Keratinocyte (primary cell): ENCODE results near the gene FNIP2. TPM values are rescaled to one million over a fixed set of nuclear protein-coding genes. Genes with fewer than 3 reads are reported as not detected.

Experiments used
- DNase-seq: peaks from one replicate; pipeline ENCODE4 v3.0.0-alpha.2; 2011; ENCODE audit warnings: low read depth, missing footprints, low spot score
- FAIRE-seq: peaks from 2 replicates; lab custom pipeline; 2011; peaks lifted over from hg19 to GRCh38; lab: Jason Lieb, UNC
- H2AFZ ChIP-seq: 2 replicates; pipeline ENCODE4 v1.6.0; 2012; ENCODE audit warnings: low read length, control low read depth, inconsistent platforms; ENCODE audit not compliant: control insufficient read depth
- H3K27ac ChIP-seq: 2 replicates; pipeline ENCODE4 v1.5.1; 2011; ENCODE audit warnings: low read length; ENCODE audit not compliant: control insufficient read depth, insufficient read depth
- H3K27me3 ChIP-seq: 3 replicates; pipeline ENCODE4 v1.6.0; 2011; ENCODE audit warnings: low read length; ENCODE audit not compliant: control insufficient read depth, insufficient read depth; ENCODE audit errors: extremely low read depth
- H3K36me3 ChIP-seq, 2 experiments: 2 replicates in 1 of 2; 3 replicates in 1 of 2; pipeline ENCODE4 v1.5.1; 2011; ENCODE audit warnings: low read length in 2 of 2, mild to moderate bottlenecking in 1 of 2; ENCODE audit not compliant: control insufficient read depth in 2 of 2, insufficient read depth in 2 of 2; ENCODE audit errors: extremely low read depth in 1 of 2
- H3K4me1 ChIP-seq: 3 replicates; pipeline ENCODE4 v1.5.1; 2011; ENCODE audit warnings: low read length; ENCODE audit not compliant: control insufficient read depth, insufficient read depth; ENCODE audit errors: extremely low read depth
- H3K4me2 ChIP-seq: 3 replicates; pipeline ENCODE4 v1.6.0; 2011; ENCODE audit warnings: low read depth, low read length; ENCODE audit not compliant: control insufficient read depth, insufficient read depth; ENCODE audit errors: extremely low read depth
- H3K4me3 ChIP-seq, 3 experiments: fragments of 200-600 bp in 1 of 3; sonication (generic) in 1 of 3; 2 replicates in 2 of 3; 3 replicates in 1 of 3; pipeline ENCODE4 v1.5.1; 2011 to 2016; ENCODE audit warnings: low read length in 3 of 3, mild to moderate bottlenecking in 3 of 3, control low read depth in 2 of 3, inconsistent platforms in 1 of 3, low read depth in 1 of 3, mixed read lengths in 1 of 3, mixed run types in 1 of 3, moderate library complexity in 1 of 3; ENCODE audit not compliant: control insufficient read depth in 2 of 3, insufficient read depth in 2 of 3; ENCODE audit errors: extremely low read depth in 1 of 3
- H3K79me2 ChIP-seq: 2 replicates; pipeline ENCODE4 v1.6.0; 2012; ENCODE audit warnings: low read length; ENCODE audit not compliant: control insufficient read depth, insufficient read depth
- H3K9ac ChIP-seq: 3 replicates; pipeline ENCODE4 v1.6.0; 2011; ENCODE audit warnings: low read length; ENCODE audit not compliant: control insufficient read depth, insufficient read depth; ENCODE audit errors: extremely low read depth
- H3K9me1 ChIP-seq: 3 replicates; pipeline ENCODE4 v1.6.0; 2011; ENCODE audit warnings: low read length; ENCODE audit not compliant: control insufficient read depth, insufficient read depth; ENCODE audit errors: extremely low read depth
- H3K9me3 ChIP-seq: 2 replicates; pipeline ENCODE4 v1.5.1; 2012; ENCODE audit warnings: low read depth, low read length; ENCODE audit not compliant: control insufficient read depth
- H4K20me1 ChIP-seq: 3 replicates; pipeline ENCODE4 v1.6.0; 2011; ENCODE audit warnings: low read length; ENCODE audit not compliant: control insufficient read depth, insufficient read depth; ENCODE audit errors: extremely low read depth
- EZH2 ChIP-seq: IDR thresholded peaks from one replicate; pipeline ENCODE4 v1.6.1; 2012; ENCODE audit warnings: inconsistent platforms, mild to moderate bottlenecking, low read length, moderate library complexity
- dilution Hi-C: fragments of 300-500 bp; cut with MboI; formaldehyde crosslinking; loops from one replicate; pipeline ENCODE4 v1.7.0; 2020; ENCODE audit warnings: low sequenced_read_pairs; ENCODE audit not compliant: extremely low pct_ligation_motif_present
- polyA plus RNA-seq, 5 experiments: library from polyadenylated mRNA; depleted of rRNA in 3 of 5; stranded (reverse) in 3 of 5; stranded (forward) in 1 of 5; unstranded in 1 of 5; fragments of >200 nt; gene quantifications; 1 replicate in 1 of 5; 2 replicates in 3 of 5; 3 replicates in 1 of 5; pipeline versions ENCODE4 v1.2.1 to v1.2.3, GENCODE V29; 2011 to 2012; ENCODE audit warnings: missing spikeins in 2 of 5, low read depth in 1 of 5, low replicate concordance in 1 of 5
- TF ChIP-seq, protein P1 (sequence below), 3 experiments: IDR thresholded peaks in 1 of 3; conservative IDR thresholded peaks in 1 of 3; optimal IDR thresholded peaks in 1 of 3; 2 replicates in 2 of 3; 3 replicates in 1 of 3; pipeline versions ENCODE3 to v1.5.1; 2011; ENCODE audit warnings: low read length in 3 of 3, mild to moderate bottlenecking in 3 of 3, moderate library complexity in 2 of 3, control low read depth in 1 of 3, inconsistent platforms in 1 of 3; ENCODE audit not compliant: insufficient read depth in 2 of 3; ENCODE audit errors: extremely low read depth in 1 of 3

Gene FNIP2
- polyA plus RNA-seq, 1 donor (not counting 4 experiments of a cell fraction or from before 2014, with no cell fraction given): 6.2 TPM

DNA sequence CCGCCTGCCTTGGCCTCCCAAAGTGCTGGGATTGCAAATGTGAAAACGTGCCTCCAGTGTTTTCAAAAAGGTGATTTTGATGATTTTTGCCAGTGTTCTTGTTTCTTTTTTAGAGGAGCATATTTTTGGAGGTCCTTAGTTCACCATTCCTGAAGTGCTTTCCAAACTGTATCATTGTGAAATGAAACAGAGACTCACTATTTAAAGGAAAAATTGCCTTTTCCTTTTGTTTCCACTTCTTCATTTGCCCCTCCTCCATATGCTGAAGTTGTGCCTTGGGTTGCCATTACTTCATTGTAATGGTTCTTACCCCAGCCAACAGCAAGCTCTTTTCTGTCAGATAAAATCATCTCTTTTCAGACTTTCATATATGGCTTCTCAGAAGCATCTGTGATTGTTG lies 164.4 kb downstream of the FNIP2 start:
- Histone ChIP-seq H3K9ac (no peak overlapping the region), H2AFZ (no peak overlapping the region), H3K4me1 (no peaks in the 10 kb centered on the region), H3K9me1 (no peaks in the 10 kb centered on the region), H3K79me2 (no peaks in the 10 kb centered on the region), H3K9me3 (no peaks in the 10 kb centered on the region), H3K27ac (no peak overlapping the region), H3K27me3 (no peaks in the 10 kb centered on the region), H3K4me3 (no peak overlapping the region), H3K36me3 (no peaks in the 10 kb centered on the region), H4K20me1 (no peaks in the 10 kb centered on the region), H3K4me2 (no peak overlapping the region)
- dilution Hi-C loops: no loop called here
- no peak for DNase-seq
- FAIRE-seq: no peak
- TF ChIP-seq EZH2: no peak
- TF ChIP-seq, protein P1, sequence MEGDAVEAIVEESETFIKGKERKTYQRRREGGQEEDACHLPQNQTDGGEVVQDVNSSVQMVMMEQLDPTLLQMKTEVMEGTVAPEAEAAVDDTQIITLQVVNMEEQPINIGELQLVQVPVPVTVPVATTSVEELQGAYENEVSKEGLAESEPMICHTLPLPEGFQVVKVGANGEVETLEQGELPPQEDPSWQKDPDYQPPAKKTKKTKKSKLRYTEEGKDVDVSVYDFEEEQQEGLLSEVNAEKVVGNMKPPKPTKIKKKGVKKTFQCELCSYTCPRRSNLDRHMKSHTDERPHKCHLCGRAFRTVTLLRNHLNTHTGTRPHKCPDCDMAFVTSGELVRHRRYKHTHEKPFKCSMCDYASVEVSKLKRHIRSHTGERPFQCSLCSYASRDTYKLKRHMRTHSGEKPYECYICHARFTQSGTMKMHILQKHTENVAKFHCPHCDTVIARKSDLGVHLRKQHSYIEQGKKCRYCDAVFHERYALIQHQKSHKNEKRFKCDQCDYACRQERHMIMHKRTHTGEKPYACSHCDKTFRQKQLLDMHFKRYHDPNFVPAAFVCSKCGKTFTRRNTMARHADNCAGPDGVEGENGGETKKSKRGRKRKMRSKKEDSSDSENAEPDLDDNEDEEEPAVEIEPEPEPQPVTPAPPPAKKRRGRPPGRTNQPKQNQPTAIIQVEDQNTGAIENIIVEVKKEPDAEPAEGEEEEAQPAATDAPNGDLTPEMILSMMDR (optimal IDR thresholded peaks at IDR 0.05 in 1 of 3, IDR thresholded peaks at IDR 0.05 in 1 of 3, conservative IDR thresholded peaks at IDR 0.05 in 1 of 3; ENCODE audit: extremely low read depth in 1 of 3, insufficient read depth in 2 of 3, low read length in 3 of 3): no peak

DNA sequence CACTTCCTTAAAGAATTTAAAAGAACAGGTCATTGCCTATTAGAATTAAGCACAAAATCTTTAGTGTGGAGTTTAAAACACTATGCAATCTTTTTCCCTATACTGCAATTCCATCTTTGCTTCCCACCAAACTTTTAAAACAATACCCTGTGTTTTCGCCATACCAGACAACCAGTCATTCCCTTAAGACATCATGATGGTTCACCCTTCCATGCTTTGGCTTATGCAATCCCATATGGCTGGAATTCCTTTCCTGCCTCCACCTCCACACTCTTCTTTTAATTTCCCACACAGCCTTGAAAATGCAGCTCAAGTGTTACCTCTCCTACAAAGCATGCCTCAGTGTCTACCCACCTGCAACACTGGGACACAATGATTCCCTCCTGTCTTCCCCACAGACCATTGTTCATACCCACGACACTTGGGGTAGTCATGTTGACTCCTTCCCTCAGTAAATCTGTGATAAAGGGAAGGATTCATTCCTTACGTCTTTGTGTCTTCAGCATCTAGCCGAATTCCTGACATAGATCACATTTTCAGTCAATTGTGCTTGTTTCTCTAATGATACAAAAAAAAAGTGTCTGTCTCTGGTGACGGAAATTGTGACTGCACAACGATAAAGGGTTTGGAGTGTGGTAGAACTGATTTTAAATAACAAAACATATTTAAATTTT lies 166.3 kb downstream of the FNIP2 start:
- no peaks in the 10 kb centered on the region for H3K36me3 ChIP-seq
- H3K27ac ChIP-seq: no peak overlapping the region
- FAIRE-seq (no peak), DNase-seq (no peak)
- no peak overlapping the region for H3K4me3 ChIP-seq
- no peaks in the 10 kb centered on the region for H3K9me1 ChIP-seq
- no peaks in the 10 kb centered on the region for H3K4me1 ChIP-seq
- no peaks in the 10 kb centered on the region for H3K27me3 ChIP-seq
- no peak overlapping the region for H3K9ac ChIP-seq
- dilution Hi-C loops: no loop called here
- TF ChIP-seq, protein P1 (optimal IDR thresholded peaks at IDR 0.05 in 1 of 3, IDR thresholded peaks at IDR 0.05 in 1 of 3, conservative IDR thresholded peaks at IDR 0.05 in 1 of 3; ENCODE audit: extremely low read depth in 1 of 3, insufficient read depth in 2 of 3, low read length in 3 of 3): no peak
- no peak for TF ChIP-seq EZH2
- no peak overlapping the region for H3K4me2 ChIP-seq
- no peaks in the 10 kb centered on the region for H3K9me3 ChIP-seq
- H4K20me1 ChIP-seq: no peaks in the 10 kb centered on the region
- H3K79me2 ChIP-seq: no peaks in the 10 kb centered on the region
- H2AFZ ChIP-seq: no peak overlapping the region
